IMR-90 (cell line): Measurements from ENCODE around the gene STPG4. TPM values are rescaled to one million over a fixed set of nuclear protein-coding genes. Genes with fewer than 3 reads are reported as not detected.

Source experiments
- ATAC-seq: fragments of 200-7000 bp; cut with Tn5 transposase; 2 replicates; pipeline ENCODE4 v1.9.1; 2020; ENCODE audit warnings: low read depth, mild to moderate bottlenecking, moderate library complexity
- BruUV-seq: library from RNA; stranded (reverse); fragments of 400-500 nt; replicated peaks from 2 replicates; lab custom pipeline; 2021; lab: Mats Ljungman, UMichigan
- CTCF ChIA-PET: fragments of 300-600 bp; formaldehyde crosslinking; extraction: SDS; loops from one replicate; lab custom pipeline; 2021; ENCODE audit warnings: antibody characterized with exemption; lab: Yijun Ruan, JAX
- POLR2A ChIA-PET: fragments of 300-600 bp; sonication (Branson Sonifier 250); formaldehyde crosslinking; loops from one replicate; lab custom pipeline; 2022; ENCODE audit warnings: antibody characterized with exemption; ENCODE audit not compliant: unreplicated experiment; lab: Charles Lee
- DNase-seq: peaks from one replicate; pipeline ENCODE4 v3.0.0; 2013
- H2AFZ ChIP-seq: replicated peaks from 2 replicates; pipeline ENCODE3; 2013; ENCODE audit warnings: low read length, mild to moderate bottlenecking; ENCODE audit not compliant: poor library complexity
- H2AK5ac ChIP-seq: 2 replicates; pipeline ENCODE4 v1.6.1; 2013; ENCODE audit warnings: low read depth, low read length, inconsistent platforms
- H2AK9ac ChIP-seq: replicated peaks from 2 replicates; pipeline ENCODE3; 2013; ENCODE audit warnings: mild to moderate bottlenecking, low read depth, low read length, moderate library complexity; ENCODE audit not compliant: poor library complexity
- H2BK120ac ChIP-seq: 2 replicates; pipeline ENCODE4 v1.6.1; 2013; ENCODE audit warnings: low read depth, low read length, inconsistent platforms
- H2BK15ac ChIP-seq: 3 replicates; pipeline ENCODE4 v1.6.1; 2013; ENCODE audit warnings: low read depth, low read length, inconsistent platforms
- H2BK20ac ChIP-seq: 2 replicates; pipeline ENCODE4 v1.6.1; 2013; ENCODE audit warnings: low read depth, mild to moderate bottlenecking, inconsistent platforms, low read length, moderate library complexity
- H2BK5ac ChIP-seq: 2 replicates; pipeline ENCODE4 v1.6.1; 2013; ENCODE audit warnings: mild to moderate bottlenecking, low read depth, low read length, inconsistent platforms; ENCODE audit not compliant: poor library complexity, severe bottlenecking
- H3K14ac ChIP-seq: replicated peaks from 2 replicates; pipeline ENCODE4 v1.6.1; 2013; ENCODE audit warnings: low read depth, low read length, inconsistent platforms
- H3K18ac ChIP-seq: 2 replicates; pipeline ENCODE4 v1.6.1; 2013; ENCODE audit warnings: low read depth, low read length, control low read depth
- H3K23ac ChIP-seq: 2 replicates; pipeline ENCODE4 v1.6.1; 2013; ENCODE audit warnings: low read depth, low read length, inconsistent platforms
- H3K27ac ChIP-seq: 2 replicates; pipeline ENCODE4 v1.5.1; 2013; ENCODE audit warnings: mild to moderate bottlenecking, control low read depth, low read length; ENCODE audit not compliant: insufficient read depth
- H3K27me3 ChIP-seq: 2 replicates; pipeline ENCODE4 v1.6.1; 2013; ENCODE audit warnings: low read length; ENCODE audit not compliant: control insufficient read depth, insufficient read depth
- H3K36me3 ChIP-seq: 2 replicates; pipeline ENCODE4 v1.6.1; 2013; ENCODE audit warnings: low read length, mixed read lengths; ENCODE audit not compliant: control insufficient read depth, insufficient read depth
- H3K4ac ChIP-seq: 2 replicates; pipeline ENCODE4 v1.6.1; 2013; ENCODE audit warnings: low read depth, low read length, inconsistent platforms
- H3K4me1 ChIP-seq: 2 replicates; pipeline ENCODE4 v1.6.1; 2013; ENCODE audit warnings: low read length, mixed read lengths; ENCODE audit not compliant: control insufficient read depth, insufficient read depth
- H3K4me2 ChIP-seq: 2 replicates; pipeline ENCODE4 v1.6.1; 2013; ENCODE audit warnings: low read depth, mild to moderate bottlenecking, control low read depth, low read length, moderate library complexity
- H3K4me3 ChIP-seq: 2 replicates; pipeline ENCODE4 v1.5.1; 2013; ENCODE audit warnings: low read depth, mild to moderate bottlenecking, control low read depth, low read length, moderate library complexity; ENCODE audit not compliant: insufficient read depth
- H3K56ac ChIP-seq: 2 replicates; pipeline ENCODE4 v1.6.1; 2013; ENCODE audit warnings: low read length, inconsistent platforms; ENCODE audit not compliant: insufficient read depth; ENCODE audit errors: extremely low read depth
- H3K79me1 ChIP-seq, 2 experiments: 2 replicates each; pipeline ENCODE4 v1.6.1; 2013; ENCODE audit warnings: low read length in 2 of 2, inconsistent platforms in 1 of 2, low read depth in 1 of 2
- H3K9ac ChIP-seq: 2 replicates; pipeline ENCODE4 v1.6.1; 2013; ENCODE audit warnings: low read depth, low read length, control low read depth
- H3K9me1 ChIP-seq: 2 replicates; pipeline ENCODE4 v1.6.1; 2013; ENCODE audit warnings: low read length, inconsistent platforms; ENCODE audit not compliant: insufficient read depth
- H3K9me3 ChIP-seq: 2 replicates; pipeline ENCODE4 v1.6.1; 2013; ENCODE audit warnings: low read length; ENCODE audit not compliant: control insufficient read depth, insufficient read depth
- H4K20me1 ChIP-seq: 2 replicates; pipeline ENCODE4 v1.6.1; 2013; ENCODE audit warnings: low read length, inconsistent platforms; ENCODE audit not compliant: insufficient read depth
- H4K5ac ChIP-seq: 2 replicates; pipeline ENCODE4 v1.6.1; 2013; ENCODE audit warnings: mild to moderate bottlenecking, low read depth, low read length, control low read depth
- H4K8ac ChIP-seq, 2 experiments: 2 replicates each; pipeline ENCODE4 v1.6.1; 2013; ENCODE audit warnings: low read depth in 2 of 2, low read length in 2 of 2, control low read depth in 1 of 2, inconsistent platforms in 1 of 2
- H4K91ac ChIP-seq: 2 replicates; pipeline ENCODE4 v1.6.1; 2013; ENCODE audit warnings: low read depth, low read length, inconsistent platforms; ENCODE audit not compliant: insufficient read depth
- CEBPB ChIP-seq: IDR thresholded peaks from 2 replicates; pipeline ENCODE4 v1.6.1; 2012; ENCODE audit warnings: low read depth, low read length, improper control_type of control experiment
- RAD21 ChIP-seq: IDR thresholded peaks from 2 replicates; pipeline ENCODE4 v1.6.1; 2012; ENCODE audit warnings: low read length, improper control_type of control experiment
- RFX5 ChIP-seq: IDR thresholded peaks from 2 replicates; pipeline ENCODE4 v1.8.0; 2012; ENCODE audit warnings: low read depth, mild to moderate bottlenecking, low read length, moderate library complexity
- SMC3 ChIP-seq: fragments of 150-350 bp; IDR thresholded peaks from 2 replicates; pipeline ENCODE4 v1.6.1; 2016; ENCODE audit warnings: low read depth, mild to moderate bottlenecking, antibody characterized with exemption, low read length, moderate library complexity
- WGBS, 2 experiments: methylation state at CpG; one replicate each; pipeline versions ENCODE4 v1.1.5 to v1.1.7; 2013; ENCODE audit warnings: missing lambda C conversion rate in 2 of 2; ENCODE audit not compliant: insufficient read length in 1 of 2; ENCODE audit errors: extremely low coverage in 2 of 2; 5-methylcytosine and 5-hydroxymethylcytosine counted together
- dilution Hi-C: fragments of 300-500 bp; cut with HindIII; formaldehyde crosslinking; loops from one replicate; pipeline ENCODE4 v1.14.3; 2018; ENCODE audit warnings: low sequenced_read_pairs; ENCODE audit not compliant: unreplicated experiment
- in situ Hi-C: fragments of 300-500 bp; cut with MboI; formaldehyde crosslinking; loops from 3 replicates; pipeline ENCODE4 v1.14.3; 2019; ENCODE audit warnings: low sequenced_read_pairs, inconsistent platforms, mixed read lengths
- intact Hi-C: fragments of 100-400 bp; cut with micrococcal nuclease; formaldehyde crosslinking; loops from 2 replicates; pipeline ENCODE4 v1.10.0; 2022
- polyA plus RNA-seq, 3 experiments: library from polyadenylated mRNA; depleted of rRNA; stranded (reverse); fragments of >200 nt; gene quantifications; 2 replicates each; pipeline ENCODE4 v1.2.3, GENCODE V29; 2012; ENCODE audit warnings: low replicate concordance in 1 of 3
- total RNA-seq: library from RNA; depleted of rRNA; stranded (reverse); fragments of >200 nt; gene quantifications from 2 replicates; pipeline ENCODE4 v1.2.3, GENCODE V29; 2012
- TF ChIP-seq, protein P1 (sequence below): fragments of 150-350 bp; IDR thresholded peaks from 2 replicates; pipeline ENCODE4 v1.6.1; 2017; ENCODE audit warnings: mild to moderate bottlenecking, antibody characterized with exemption, low read length, low read depth

Gene STPG4
- total and polyA plus RNA-seq, 2 of the 4 experiments (the other 2 are of a cell fraction) = 0.12 to 0.18 TPM

GRCh38 chr2:47050762-47051161 lies 104.3 kb downstream of the STPG4 start:
- Histone ChIP-seq H2AK9ac (no peak overlapping the region), H3K36me3 (peaks cover 72% of the 10 kb centered on the region), H4K5ac (no peak overlapping the region), H2BK15ac (no peak overlapping the region), H3K27me3 (no peaks in the 10 kb centered on the region), H4K8ac (no peak overlapping the region), H3K9ac (no peak overlapping the region), H2BK5ac (no peak overlapping the region), H2AK5ac (no peak overlapping the region), H2BK20ac (no peak overlapping the region), H2AFZ (no peak overlapping the region), H3K23ac (no peak overlapping the region), H3K18ac (no peak overlapping the region), H3K4me2 (no peak overlapping the region), H4K20me1 (no peaks in the 10 kb centered on the region), H3K4me3 (no peak overlapping the region), H4K91ac (no peak overlapping the region), H3K4me1 (peaks cover 6% of the 10 kb centered on the region), H3K14ac (no peak overlapping the region), H3K27ac (no peak overlapping the region), H3K9me1 (peaks cover 16% of the 10 kb centered on the region), H3K4ac (no peak overlapping the region), H3K9me3 (no peaks in the 10 kb centered on the region), H3K79me1 (peaks cover 0 to 29% of the 10 kb centered on the region in 2 experiments; a peak in 2 of 4 replicates), H2BK120ac (no peak overlapping the region), H3K56ac (no peak overlapping the region)
- CTCF ChIA-PET = no interaction called here
- intact Hi-C loops = no loop called here
- in situ Hi-C loops = no loop called here
- ATAC-seq (no peak), DNase-seq (no peak)
- BruUV-seq = no TSS peak
- dilution Hi-C loops = no loop called here
- 83% methylated on average over 4 of the region's 4 CpGs; no CpG with 5 or more reads in 1 of the 2 experiments for WGBS, 2 experiments
- TF ChIP-seq RAD21 = no peak
- TF ChIP-seq RFX5 = no peak
- TF ChIP-seq, protein P1, sequence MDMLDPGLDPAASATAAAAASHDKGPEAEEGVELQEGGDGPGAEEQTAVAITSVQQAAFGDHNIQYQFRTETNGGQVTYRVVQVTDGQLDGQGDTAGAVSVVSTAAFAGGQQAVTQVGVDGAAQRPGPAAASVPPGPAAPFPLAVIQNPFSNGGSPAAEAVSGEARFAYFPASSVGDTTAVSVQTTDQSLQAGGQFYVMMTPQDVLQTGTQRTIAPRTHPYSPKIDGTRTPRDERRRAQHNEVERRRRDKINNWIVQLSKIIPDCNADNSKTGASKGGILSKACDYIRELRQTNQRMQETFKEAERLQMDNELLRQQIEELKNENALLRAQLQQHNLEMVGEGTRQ = no peak
- no peak for TF ChIP-seq SMC3
- TF ChIP-seq CEBPB = no peak
- POLR2A ChIA-PET = no interaction called here
